ENCODE measurements around the gene AREG.

GRCh38 chr4:74450298-74450683, 5.4 kb downstream of the AREG start:
- TF ChIP-seq CTCF (IDR thresholded peaks at IDR 0.05) (no peak), POLR2A (IDR thresholded peaks at IDR 0.05) (no peak)
